ENCODE measurements around the gene CREB5. TPM values are rescaled to one million over a fixed set of nuclear protein-coding genes. Genes with fewer than 3 reads are reported as not detected.
A peak's percentile ranks its signal among the peaks of the same experiment; 100 is the strongest.

Gene CREB5
- total RNA-seq, 4 donors from 2014 or later = 7.8 to 29.9 (median 12.9) TPM

- Histone ChIP-seq H3K4me1 (peaks cover 0 to 27% (median 4%) of the 10 kb centered on the region in 3 donors), H3K27me3 (no peaks in the 10 kb centered on the region), H3K9me3 (no peaks in the 10 kb centered on the region), H3K27ac (peak overlapping the region in 3 of 4 donors; percentile 1 to 46 (median 33)), H3K4me3 (no peak overlapping the region), H3K36me3 (no peaks in the 10 kb centered on the region)
- 29 to 91% methylated on average over 1 of the region's 2 CpGs for WGBS, 2 donors (ENCODE audit: low coverage in 1 of 2)
- TF ChIP-seq CTCF (IDR thresholded peaks at IDR 0.05) (no peak), EP300 (IDR thresholded peaks at IDR 0.05) (no peak), POLR2A (IDR thresholded peaks at IDR 0.05) (no peak), POLR2AphosphoS5 (IDR thresholded peaks at IDR 0.05) (no peak)
- no peak for ATAC-seq
Measured at GRCh38 chr7:28617308-28617880, 205.1 kb downstream of the CREB5 start.

DNA sequence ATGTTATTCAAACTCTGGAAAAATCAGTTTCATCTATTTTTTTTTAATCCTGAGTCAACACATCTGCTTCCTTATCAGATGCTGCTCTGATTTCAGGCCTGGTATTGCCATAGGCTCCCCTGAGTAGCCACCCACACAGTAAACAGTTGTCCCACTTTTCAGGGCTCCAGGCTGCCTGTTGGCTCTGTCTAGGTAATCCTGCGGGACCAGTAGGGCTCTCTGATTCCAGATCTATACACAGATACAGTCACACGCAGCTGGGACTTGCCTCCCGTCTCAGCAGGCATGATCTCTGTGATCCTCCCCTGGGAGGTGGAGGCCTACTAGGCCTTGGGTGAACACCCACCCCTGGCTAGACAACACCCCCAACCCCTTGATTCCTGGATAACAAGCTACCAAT is 206.1 kb downstream of the CREB5 start:
- Histone ChIP-seq H3K4me1 (peaks cover 0 to 35% (median 4%) of the 10 kb centered on the region in 3 donors), H3K27ac (peak overlapping the region in 3 of 4 donors; percentile 33 to 54 (median 46)), H3K4me3 (no peak overlapping the region), H3K9me3 (no peaks in the 10 kb centered on the region), H3K27me3 (no peaks in the 10 kb centered on the region), H3K36me3 (no peaks in the 10 kb centered on the region)
- no peak for ATAC-seq
- 68 to 80% methylated on average over 1 to 2 of the region's 3 CpGs for WGBS, 2 donors (ENCODE audit: low coverage in 1 of 2)
- no peak for TF ChIP-seq EP300 (IDR thresholded peaks at IDR 0.05)
- TF ChIP-seq POLR2A (IDR thresholded peaks at IDR 0.05) = no peak
- no peak for TF ChIP-seq POLR2AphosphoS5 (IDR thresholded peaks at IDR 0.05)
- TF ChIP-seq CTCF (IDR thresholded peaks at IDR 0.05) = no peak

DNA sequence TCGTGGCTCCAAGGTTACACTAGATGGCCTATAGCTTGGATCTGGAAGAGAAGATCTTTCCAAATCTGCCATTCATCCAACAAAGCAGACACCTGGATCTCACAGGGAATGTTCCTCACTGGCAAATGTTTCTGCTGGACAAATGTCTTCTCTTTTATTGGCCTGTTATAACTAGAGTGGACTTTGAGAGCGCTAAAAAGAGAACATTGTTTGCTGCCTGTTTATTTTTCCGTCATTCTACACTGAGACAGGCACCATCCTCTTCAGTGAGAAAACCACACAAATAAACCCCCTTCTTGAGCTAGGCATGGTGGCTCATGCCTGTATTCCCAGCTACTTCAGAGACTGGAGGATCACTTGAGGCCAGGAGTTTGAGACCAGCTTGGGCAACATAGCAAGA is 206.9 kb downstream of the CREB5 start:
- Histone ChIP-seq H3K4me1 (peaks cover 0 to 41% (median 4%) of the 10 kb centered on the region in 3 donors), H3K36me3 (no peaks in the 10 kb centered on the region), H3K9me3 (no peaks in the 10 kb centered on the region), H3K27ac (no peak overlapping the region), H3K27me3 (no peaks in the 10 kb centered on the region), H3K4me3 (no peak overlapping the region)
- no peak for TF ChIP-seq CTCF (IDR thresholded peaks at IDR 0.05)
- TF ChIP-seq EP300 (IDR thresholded peaks at IDR 0.05) = no peak
- TF ChIP-seq POLR2A (IDR thresholded peaks at IDR 0.05) = no peak
- TF ChIP-seq POLR2AphosphoS5 (IDR thresholded peaks at IDR 0.05) = no peak
- no peak for ATAC-seq
- 80 to 87% methylated on average over 1 to 3 of the region's 3 CpGs for WGBS, 2 donors (ENCODE audit: low coverage in 1 of 2)

GRCh38 chr7:28621369-28621841 is 209.1 kb downstream of the CREB5 start:
- no peak for ATAC-seq
- TF ChIP-seq POLR2AphosphoS5 (IDR thresholded peaks at IDR 0.05) = no peak
- no peak for TF ChIP-seq CTCF (IDR thresholded peaks at IDR 0.05)
- no peak for TF ChIP-seq POLR2A (IDR thresholded peaks at IDR 0.05)
- no peak for TF ChIP-seq EP300 (IDR thresholded peaks at IDR 0.05)
- no peaks in the 10 kb centered on the region for H3K36me3 ChIP-seq
- no peak overlapping the region for H3K27ac ChIP-seq
- H3K27me3 ChIP-seq = no peaks in the 10 kb centered on the region
- WGBS, 2 donors (ENCODE audit: low coverage in 1 of 2) = 73 to 78% methylated on average over 6 of the region's 6 CpGs
- peaks cover 0 to 54% (median 10%) of the 10 kb centered on the region in 3 donors for H3K4me1 ChIP-seq
- H3K4me3 ChIP-seq = no peak overlapping the region
- no peaks in the 10 kb centered on the region for H3K9me3 ChIP-seq

DNA sequence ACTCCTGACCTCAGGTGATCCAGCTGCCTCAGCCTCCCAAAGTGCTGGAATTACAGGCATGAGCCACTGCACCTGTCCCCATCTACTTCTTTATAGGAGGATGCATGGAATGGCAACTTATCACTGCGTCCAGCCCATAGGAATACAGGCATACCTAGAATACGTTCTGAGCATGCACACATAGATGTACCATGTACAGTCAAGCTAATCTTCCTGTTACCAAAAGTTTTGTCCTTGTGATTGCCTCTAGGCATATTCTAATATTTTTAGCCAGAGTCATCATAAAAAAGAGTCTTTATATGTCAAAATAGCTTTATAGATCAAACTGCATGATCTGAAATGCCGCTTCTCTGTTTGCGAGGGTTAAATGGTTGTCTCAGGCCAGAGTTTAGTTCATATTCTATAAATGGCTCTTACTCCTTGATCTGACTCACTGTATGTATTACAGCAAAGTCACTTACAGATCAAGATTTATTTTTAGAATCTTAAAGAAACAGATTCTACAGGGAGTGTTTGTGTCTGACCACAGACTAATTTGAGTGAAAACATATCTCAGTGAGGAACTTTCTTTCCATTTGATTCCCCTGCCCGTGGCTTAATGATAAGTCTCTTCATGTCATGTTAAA is 210.9 kb downstream of the CREB5 start:
- H3K27me3 ChIP-seq = no peaks in the 10 kb centered on the region
- WGBS, 2 donors (ENCODE audit: low coverage in 1 of 2) = 23 to 42% methylated on average over 3 to 5 of the region's 5 CpGs
- H3K4me3 ChIP-seq = no peak overlapping the region
- ATAC-seq = no peak
- peaks cover 0 to 56% (median 10%) of the 10 kb centered on the region in 3 donors for H3K4me1 ChIP-seq
- H3K27ac ChIP-seq = peak overlapping the region in 1 of 4 donors; percentile 55
- H3K36me3 ChIP-seq = no peaks in the 10 kb centered on the region
- no peak for TF ChIP-seq EP300 (IDR thresholded peaks at IDR 0.05)
- TF ChIP-seq POLR2AphosphoS5 (IDR thresholded peaks at IDR 0.05) = peak; percentile 64
- no peak for TF ChIP-seq POLR2A (IDR thresholded peaks at IDR 0.05)
- no peaks in the 10 kb centered on the region for H3K9me3 ChIP-seq
